GM08714 (cell line): ENCODE results near the gene WNT6.

ENCODE experiments used
- H3K4me3 ChIP-seq: fragments of 200-500 bp; sonication (Bioruptor generic); 2 replicates; pipeline ENCODE4 v1.5.1; 2014; ENCODE audit warnings: mild to moderate bottlenecking, low read length, inconsistent platforms
- ZNF274 ChIP-seq: IDR thresholded peaks from 2 replicates; pipeline ENCODE4 v1.6.1; 2012; ENCODE audit warnings: mild to moderate bottlenecking, low read depth, low read length

WNT6 gene

DNA sequence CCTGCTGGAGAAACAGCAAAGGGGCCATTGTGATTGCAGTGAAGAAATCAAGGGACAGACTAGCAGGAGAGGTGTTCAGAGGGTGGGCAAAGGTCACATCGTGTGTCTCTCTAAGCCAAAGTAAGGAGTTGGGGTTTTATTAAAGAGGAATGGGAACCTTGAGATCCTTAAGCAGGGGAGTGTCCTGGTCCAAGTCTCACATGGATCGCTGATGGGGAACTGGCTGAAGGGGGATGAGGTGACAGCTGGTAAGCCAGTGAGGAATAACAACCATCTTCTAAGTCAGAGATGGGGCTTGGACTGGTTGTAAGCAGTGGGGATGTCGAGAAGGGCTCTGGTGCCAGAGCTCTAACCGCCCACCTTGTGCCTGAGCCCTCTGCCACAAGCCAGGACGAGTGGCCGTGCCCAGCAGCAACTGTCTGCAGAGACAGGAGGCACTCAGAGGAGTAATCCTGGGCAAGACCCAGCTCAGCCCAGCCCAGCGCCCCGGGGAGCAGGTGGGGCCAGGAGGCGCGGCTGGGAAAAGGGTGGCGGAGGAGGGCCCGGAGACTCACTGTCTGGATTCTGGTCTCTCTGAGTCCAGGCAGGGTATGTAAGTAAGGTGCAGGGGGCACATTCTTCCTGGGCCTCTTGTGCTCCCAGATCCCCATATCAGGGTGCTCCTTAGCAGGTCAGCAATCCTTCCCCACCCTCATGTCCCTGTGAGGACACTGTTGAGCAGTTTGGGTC, 34.7 kb downstream of the WNT6 start:
- no peak for TF ChIP-seq ZNF274
- H3K4me3 ChIP-seq = peak overlapping the region; percentile 44; the same call in 1 of the 2 replicates

DNA sequence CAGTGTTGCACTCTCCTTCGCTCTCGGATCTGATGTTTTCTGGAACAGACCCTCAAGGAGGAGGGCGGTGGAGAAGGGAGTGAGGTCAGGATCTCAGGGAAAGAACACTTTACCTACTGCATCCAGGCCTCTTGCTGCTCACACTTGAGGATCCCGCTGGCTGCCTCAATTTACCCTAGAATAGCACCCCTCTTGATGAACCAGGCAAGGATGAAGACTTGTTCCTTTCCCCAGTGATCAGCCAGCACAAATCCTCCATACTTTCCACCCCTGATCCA, 35.2 kb downstream of the WNT6 start:
- no peak overlapping the region for H3K4me3 ChIP-seq
- no peak for TF ChIP-seq ZNF274

DNA sequence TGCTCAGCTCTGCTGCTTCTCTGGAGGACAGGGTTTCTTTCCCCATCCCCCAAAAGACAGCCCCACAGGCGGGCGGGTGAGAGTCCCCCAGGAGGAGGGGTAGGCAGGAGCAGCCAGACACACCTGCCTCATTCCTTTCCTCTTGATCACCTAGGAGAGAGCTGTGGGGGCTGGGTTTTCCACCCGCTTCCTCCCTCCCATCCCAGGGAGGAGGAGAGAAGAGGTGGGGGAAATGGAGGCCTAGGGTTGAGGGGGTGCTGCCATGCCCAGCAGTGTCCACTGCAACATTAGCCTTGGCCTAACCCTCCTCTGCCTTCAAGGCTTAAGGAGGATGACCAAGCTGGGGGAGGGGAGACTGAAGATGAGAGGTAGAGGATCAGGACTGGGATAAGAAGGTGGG, 35.7 kb downstream of the WNT6 start:
- H3K4me3 ChIP-seq = no peak overlapping the region
- TF ChIP-seq ZNF274 = no peak

DNA sequence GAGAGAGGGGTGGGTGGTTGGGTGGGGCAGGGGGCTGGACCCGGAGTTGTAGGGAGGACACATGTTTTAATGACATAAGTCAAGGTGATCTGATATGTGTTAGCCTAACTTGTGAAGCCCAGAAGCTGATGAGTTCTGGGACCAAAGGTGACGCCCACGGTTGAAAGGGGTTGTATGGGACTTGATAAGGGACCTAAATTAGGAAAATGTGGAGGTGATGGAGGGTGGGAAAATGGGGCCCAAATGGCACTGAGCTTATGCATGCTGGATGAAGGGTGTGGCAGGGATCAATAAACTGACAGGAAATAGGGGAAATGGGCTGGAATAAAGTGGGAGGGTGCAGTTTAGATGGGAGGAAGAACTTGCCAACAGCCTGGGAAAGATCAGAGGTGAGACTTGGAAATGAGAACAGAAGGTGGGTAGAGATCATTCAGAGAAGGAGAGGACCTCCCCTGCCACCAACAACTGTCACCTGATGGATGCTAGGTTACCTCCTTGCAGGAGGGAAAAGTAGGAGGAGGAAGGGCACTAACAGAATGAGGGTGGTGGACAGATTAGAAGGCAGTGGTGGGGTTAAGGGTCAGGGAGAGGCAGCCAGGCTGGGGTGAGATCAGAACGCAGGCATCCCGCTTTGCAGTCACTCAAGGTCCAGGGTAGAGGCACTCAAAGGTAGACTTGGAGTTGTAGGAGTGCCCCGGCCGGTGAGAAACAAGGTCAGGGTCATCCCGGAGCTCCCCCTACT, 36.3 kb downstream of the WNT6 start:
- no peak for TF ChIP-seq ZNF274

DNA sequence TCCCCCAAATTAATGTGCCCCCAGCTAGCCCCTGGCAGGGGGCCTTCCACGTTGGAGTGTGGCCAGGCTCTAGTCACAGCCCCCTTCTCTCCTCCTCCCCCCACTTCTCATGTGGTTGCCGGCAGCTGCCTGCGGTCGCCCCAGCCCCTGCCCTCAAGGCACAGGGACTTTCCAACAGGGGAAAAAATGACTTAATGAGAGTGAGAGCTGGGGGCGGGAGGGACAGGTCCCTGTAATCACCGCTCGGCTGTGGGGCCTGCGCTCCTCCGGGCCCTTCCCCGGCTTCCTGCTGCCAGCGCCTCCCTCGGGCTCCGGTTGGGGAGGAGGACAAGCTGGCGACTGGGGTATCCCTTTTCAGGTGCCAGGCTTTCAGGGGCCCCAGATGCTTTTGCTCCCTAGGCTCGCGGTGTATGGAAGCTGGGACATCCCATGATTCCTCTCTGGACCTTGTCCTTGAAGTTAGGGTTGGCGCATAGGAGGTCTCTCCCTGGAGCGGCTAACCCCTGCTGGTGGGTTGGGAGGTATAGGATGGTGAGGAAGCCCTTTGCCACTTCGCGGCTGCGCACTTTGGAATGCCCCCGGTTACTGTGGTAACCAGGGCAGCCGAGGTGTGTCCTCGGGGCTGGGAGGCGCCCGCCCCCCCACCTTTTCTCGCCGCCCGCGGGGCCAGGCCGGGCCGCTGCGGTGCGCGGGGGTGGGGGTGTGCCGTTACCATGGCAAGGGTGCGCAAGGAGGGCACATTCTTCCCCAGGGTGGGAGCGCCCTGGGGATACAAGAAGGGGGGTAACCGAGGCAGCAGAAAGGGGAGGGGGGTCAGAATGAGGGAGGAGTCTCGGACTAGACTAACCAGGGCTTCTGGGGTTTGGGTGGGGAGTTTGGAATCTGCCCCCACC, 37.1 kb downstream of the WNT6 start:
- no peak for TF ChIP-seq ZNF274
- peak overlapping the region; percentile 10; the same call in 1 of the 2 replicates for H3K4me3 ChIP-seq

More for the DNA sequence above, 36.3 kb downstream of the WNT6 start:
- no peak overlapping the region; the same call in 1 of the 2 replicates for H3K4me3 ChIP-seq

DNA sequence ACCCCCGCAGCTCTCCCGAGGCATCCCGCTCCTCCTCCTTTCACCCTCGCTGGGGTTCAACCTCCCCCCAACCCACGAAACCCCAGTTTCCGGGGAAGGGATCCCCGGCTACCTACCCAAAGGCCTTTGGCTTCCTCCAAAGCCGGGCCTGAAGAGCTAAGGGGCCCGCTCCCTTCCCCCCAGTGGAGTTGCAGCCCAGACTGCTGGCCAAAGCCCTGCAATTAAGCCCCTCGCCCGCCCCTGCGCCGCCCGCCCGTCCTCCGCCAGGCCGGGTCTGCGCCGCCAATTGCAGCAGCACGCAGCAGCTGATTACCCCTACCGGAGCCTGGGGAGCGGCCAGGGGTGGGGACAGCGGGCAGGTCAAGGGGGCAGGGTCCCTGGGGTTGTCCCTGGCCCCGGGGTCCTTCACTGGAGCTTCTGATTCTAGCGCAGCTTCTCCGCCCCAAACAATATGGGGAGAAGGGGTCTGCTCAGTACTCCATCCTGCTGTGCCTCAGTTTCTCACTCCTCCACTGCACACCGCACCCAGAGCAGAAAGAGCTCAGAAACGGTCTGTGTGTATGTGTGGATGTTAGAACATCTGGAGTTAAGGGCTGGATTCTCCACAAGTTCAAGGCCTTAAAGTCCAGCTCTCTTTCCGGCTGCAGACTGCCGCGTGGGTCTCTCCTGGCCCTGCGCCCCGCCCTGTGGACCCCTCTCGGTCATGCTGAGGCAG, 37.9 kb downstream of the WNT6 start:
- no peak for TF ChIP-seq ZNF274

DNA sequence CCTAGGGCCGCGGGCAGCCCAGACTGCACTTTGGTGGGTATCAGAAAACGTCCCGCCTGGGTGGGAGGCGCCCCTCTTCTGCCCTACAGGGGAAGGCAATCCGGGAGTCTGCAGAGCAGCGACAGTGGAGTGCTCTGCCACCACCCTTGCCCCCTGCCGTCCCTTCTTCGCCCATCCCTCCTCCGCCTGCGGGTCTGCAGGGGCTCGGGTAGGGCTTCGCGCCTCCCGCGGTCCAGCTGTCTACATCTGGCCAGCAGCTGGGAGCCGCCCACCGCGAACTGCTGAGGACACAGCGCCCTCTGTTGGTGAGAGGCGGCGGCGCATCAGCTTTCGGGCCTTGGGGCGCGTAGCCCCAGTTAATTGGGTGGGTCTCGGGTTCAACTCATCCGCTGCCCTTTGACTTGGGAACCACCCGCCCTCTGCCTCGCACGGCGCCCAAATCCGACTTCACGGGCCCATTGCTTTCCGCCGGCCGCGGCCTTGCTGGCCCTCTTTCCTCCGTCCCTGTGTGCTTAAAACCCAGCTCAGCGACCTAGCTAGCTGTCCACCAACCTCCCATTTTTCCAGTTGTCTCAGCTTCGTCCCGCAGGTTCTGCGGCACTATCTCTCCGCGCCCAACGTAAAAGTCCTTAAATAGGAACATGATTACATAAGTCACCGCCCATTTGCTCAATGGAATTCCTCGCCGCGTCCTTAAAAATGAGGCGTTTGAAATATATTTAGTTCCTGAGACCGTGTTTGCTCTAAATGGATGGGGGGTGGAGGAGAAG, 38.7 kb downstream of the WNT6 start:
- H3K4me3 ChIP-seq = no peak overlapping the region; the same call in 1 of the 2 replicates
- TF ChIP-seq ZNF274 = no peak

More for the DNA sequence above, 37.9 kb downstream of the WNT6 start:
- peak overlapping the region; percentile 10; the same call in 1 of the 2 replicates for H3K4me3 ChIP-seq

DNA sequence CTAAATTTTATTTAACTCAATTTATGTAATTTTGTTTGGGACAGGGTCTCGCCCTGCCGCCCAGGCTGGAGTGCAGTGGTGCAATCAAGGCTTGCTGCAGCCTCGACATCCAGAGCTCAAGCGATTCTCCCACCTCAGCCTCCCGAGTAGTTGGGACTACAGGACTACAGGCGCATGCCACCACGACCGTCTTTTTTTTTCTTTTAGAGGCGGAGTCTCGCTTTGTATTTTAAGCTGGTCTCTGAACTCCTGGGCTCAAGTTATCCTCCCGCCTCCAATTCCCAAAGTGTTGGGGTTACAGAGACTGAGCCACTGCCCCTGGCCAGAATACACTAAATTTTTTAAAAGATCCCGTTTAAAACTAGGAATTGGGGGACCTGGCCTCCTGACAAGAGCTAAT, 39.5 kb downstream of the WNT6 start:
- no peak for TF ChIP-seq ZNF274
- H3K4me3 ChIP-seq = no peak overlapping the region

DNA sequence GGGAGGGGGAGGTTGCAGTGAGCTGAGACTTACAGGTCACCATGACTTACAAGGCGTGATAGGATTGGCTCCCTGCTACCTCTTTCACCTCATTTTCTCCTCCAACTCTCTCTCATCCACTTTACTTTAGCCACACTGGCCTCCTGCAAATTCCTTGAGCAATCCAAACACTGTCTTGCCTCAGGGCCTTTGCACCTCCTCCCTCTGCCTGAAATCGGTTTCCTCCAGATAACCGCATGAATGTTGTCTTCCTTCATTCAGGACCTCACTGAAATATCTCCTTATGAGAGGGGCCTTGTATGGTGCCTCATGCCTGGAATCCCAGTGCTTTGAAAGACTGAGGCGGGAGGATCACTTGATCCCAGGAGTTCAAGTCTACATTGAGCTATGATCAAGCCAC, 42.8 kb downstream of the WNT6 start:
- no peak overlapping the region for H3K4me3 ChIP-seq
- TF ChIP-seq ZNF274 = no peak

DNA sequence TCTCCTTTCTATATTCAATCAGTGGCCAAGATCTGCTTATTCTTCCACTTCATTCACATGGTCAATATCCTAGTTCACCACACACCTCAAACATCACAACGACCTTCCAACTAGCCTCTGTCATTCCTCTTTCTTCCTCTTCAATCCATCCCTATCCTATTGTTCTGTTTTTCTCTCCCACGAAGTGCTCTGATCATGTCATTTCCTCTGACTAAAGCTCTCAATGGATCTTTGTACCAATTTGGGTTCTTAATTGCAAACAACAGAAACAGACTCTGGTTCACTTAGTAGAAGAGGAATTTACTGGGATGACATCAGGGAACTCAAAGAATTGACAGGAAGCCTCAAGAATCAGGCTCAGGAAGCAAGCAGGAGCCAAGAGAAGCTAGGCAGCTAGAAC, 44.6 kb downstream of the WNT6 start:
- H3K4me3 ChIP-seq = no peak overlapping the region
- TF ChIP-seq ZNF274 = no peak

DNA sequence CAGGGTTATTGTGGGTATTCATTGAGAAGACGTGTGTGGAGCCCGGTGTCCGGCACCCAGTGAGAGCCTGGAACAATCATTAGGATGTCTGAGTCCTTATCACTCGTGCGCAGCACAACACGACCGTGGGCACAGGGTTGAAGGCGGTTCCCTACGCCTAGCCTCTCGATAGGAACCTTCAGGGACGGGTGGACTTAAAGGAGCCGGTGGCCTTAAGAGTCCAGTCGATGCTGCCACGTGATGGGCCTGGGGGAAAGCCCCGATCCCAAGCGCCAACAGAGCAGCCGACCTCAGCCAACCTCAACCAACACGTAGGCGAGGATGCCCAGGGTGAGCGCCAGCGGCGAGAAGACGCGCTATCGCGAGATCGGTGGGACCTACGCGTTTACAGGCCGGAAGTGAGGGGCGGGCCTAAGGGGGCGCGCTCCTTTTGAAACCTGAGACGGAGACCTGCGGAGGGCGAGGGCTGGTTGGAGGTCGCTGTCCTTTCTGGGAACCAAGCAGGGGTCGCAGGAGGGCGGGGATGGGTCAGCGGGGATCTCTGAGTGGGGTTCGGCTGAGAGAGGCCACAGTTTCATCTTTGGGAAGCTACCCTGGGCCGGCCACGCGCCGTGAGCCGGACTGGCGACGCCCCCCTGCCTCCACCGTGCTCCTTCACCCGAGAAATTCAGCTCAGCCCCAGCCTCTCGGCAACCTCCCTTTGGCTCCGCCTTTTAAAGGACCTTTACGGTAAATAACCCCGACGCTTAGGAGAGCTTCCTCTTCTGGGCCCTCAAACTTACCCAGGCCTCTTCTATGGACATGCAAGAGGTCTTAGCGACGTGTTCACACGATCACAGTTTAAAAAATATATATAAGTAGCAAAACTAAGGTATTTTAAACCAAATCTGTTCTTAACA, 49.4 kb downstream of the WNT6 start:
- no peak for TF ChIP-seq ZNF274
- H3K4me3 ChIP-seq = peak overlapping the region; percentile 65

DNA sequence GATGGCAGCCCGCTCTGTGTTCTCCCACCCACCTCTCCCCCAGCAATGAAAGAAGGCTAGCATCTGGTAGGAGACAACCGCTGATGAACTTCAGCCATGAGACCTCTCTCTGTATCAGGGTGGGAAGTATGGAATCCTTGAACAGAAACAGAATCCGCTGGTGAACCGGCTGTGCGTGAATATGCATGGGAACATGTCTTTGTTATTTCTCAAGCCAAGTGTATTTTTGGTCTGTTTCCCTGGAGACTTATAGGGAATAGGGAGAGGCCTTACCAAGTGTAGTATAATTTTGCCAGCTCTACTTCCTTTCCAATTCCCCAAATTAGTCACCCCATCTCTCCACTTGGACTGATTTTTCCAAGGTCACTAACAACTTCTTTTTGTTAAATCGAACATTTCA, 51.1 kb downstream of the WNT6 start:
- no peak overlapping the region for H3K4me3 ChIP-seq
- TF ChIP-seq ZNF274 = no peak
